HepG2 (cell line): Measurements from ENCODE around the gene RCC1. TPM values are rescaled to one million over a fixed set of nuclear protein-coding genes. Genes with fewer than 3 reads are reported as not detected.

Experiments
- AKNA ChIP-seq: sonication (generic); formaldehyde crosslinking; IDR thresholded peaks from 2 replicates; pipeline ENCODE4 v1.4.0; 2020; ENCODE audit warnings: missing genetic modification reagents, borderline replicate concordance
- BCLAF1 ChIP-seq: fragments of 450-650 bp; IDR thresholded peaks from 2 replicates; pipeline ENCODE4 v1.6.1; 2017; ENCODE audit warnings: mild to moderate bottlenecking
- CCDC6 ChIP-seq: sonication (generic); formaldehyde crosslinking; IDR thresholded peaks from 2 replicates; pipeline ENCODE4 v1.8.1; 2022; ENCODE audit warnings: mild to moderate bottlenecking, missing genetic modification reagents, moderate library complexity
- CEBPG ChIP-seq: IDR thresholded peaks from 2 replicates; pipeline ENCODE4 v1.6.1; 2016
- DRAP1 ChIP-seq: IDR thresholded peaks from 2 replicates; pipeline ENCODE4 v1.6.1; 2016; ENCODE audit warnings: missing genetic modification reagents, missing compliant biosample characterization
- FOXA1 ChIP-seq, 2 experiments: fragments of 450-650 bp in 1 of 2; sonication (generic) in 1 of 2; formaldehyde crosslinking in 1 of 2; IDR thresholded peaks; 2 replicates each; pipeline versions ENCODE4 v1.4.0 to v1.6.1; 2016 to 2020; ENCODE audit warnings: missing genetic modification reagents in 1 of 2
- GFI1 ChIP-seq: sonication (generic); formaldehyde crosslinking; IDR thresholded peaks from 2 replicates; pipeline ENCODE4 v1.5.0; 2020; ENCODE audit warnings: missing genetic modification reagents, mild to moderate bottlenecking, borderline replicate concordance
- KAT2B ChIP-seq: fragments of 150-350 bp; IDR thresholded peaks from 2 replicates; pipeline ENCODE4 v1.6.1; 2014; ENCODE audit warnings: low read depth, low read length, borderline replicate concordance
- NFE2L2 ChIP-seq: fragments of 150-350 bp; IDR thresholded peaks from 2 replicates; pipeline ENCODE4 v1.6.1; 2014; ENCODE audit warnings: low read length
- NFKB2 ChIP-seq: sonication (generic); formaldehyde crosslinking; IDR thresholded peaks from 2 replicates; pipeline ENCODE4 v1.4.0; 2020; ENCODE audit warnings: missing genetic modification reagents, borderline replicate concordance
- NFRKB ChIP-seq: fragments of 450-650 bp; IDR thresholded peaks from 2 replicates; pipeline ENCODE4 v1.6.1; 2017
- POLR2AphosphoS5 ChIP-seq: IDR thresholded peaks from 2 replicates; pipeline ENCODE4 v1.6.1; 2012; ENCODE audit warnings: low read depth, low read length
- SOX6 ChIP-seq, 2 experiments: fragments of 450-650 bp in 1 of 2; sonication (generic) in 1 of 2; formaldehyde crosslinking in 1 of 2; IDR thresholded peaks; 2 replicates each; pipeline versions ENCODE4 v1.4.0 to v1.6.1; 2017 to 2020; ENCODE audit warnings: antibody characterized with exemption in 1 of 2, mild to moderate bottlenecking in 1 of 2, missing genetic modification reagents in 1 of 2
- XRCC5 ChIP-seq: fragments of 200-400 bp; formaldehyde crosslinking; optimal IDR thresholded peaks from 2 replicates; pipeline ENCODE3; 2017; ENCODE audit warnings: mild to moderate bottlenecking, low read length
- ZBTB1 ChIP-seq: sonication (generic); formaldehyde crosslinking; IDR thresholded peaks from 2 replicates; pipeline ENCODE4 v1.4.0; 2020; ENCODE audit warnings: missing genetic modification reagents, borderline replicate concordance
- ZNF234 ChIP-seq: sonication (generic); formaldehyde crosslinking; conservative IDR thresholded peaks from 2 replicates; pipeline ENCODE4 v1.5.1; 2020; ENCODE audit warnings: mild to moderate bottlenecking, missing genetic modification reagents
- ZNF280B ChIP-seq: sonication (generic); formaldehyde crosslinking; IDR thresholded peaks from 2 replicates; pipeline ENCODE4 v1.5.0; 2020; ENCODE audit warnings: missing genetic modification reagents, mild to moderate bottlenecking, borderline replicate concordance
- ZNF329 ChIP-seq: sonication (generic); formaldehyde crosslinking; IDR thresholded peaks from 2 replicates; pipeline ENCODE4 v1.9.0; 2021; ENCODE audit warnings: low read depth, mild to moderate bottlenecking, missing genetic modification reagents
- ZNF589 ChIP-seq: sonication (generic); formaldehyde crosslinking; conservative IDR thresholded peaks from 2 replicates; pipeline ENCODE4 v1.8.0; 2022; ENCODE audit warnings: mild to moderate bottlenecking, moderate library complexity, missing genetic modification reagents
- polyA plus RNA-seq, 8 experiments: library from polyadenylated mRNA; depleted of rRNA in 3 of 8; stranded (reverse) in 7 of 8; unstranded in 1 of 8; fragments of >200 nt; fragmentation: Illumina TruSeq in 4 of 8; extraction: Trizol in 4 of 8; gene quantifications; 2 replicates each; pipeline versions ENCODE4 v1.2.1 to v1.2.3, GENCODE V29; 2011 to 2016; ENCODE audit warnings: low read depth in 4 of 8, missing spikeins in 1 of 8, mixed read lengths in 1 of 8; ENCODE audit not compliant: insufficient read depth in 1 of 8
- total RNA-seq, 5 experiments: library from RNA; depleted of rRNA; stranded (reverse); fragments of >200 nt; fragmentation: Illumina TruSeq; extraction: Trizol; gene quantifications; 2 replicates each; pipeline ENCODE4 v1.2.3, GENCODE V29; 2016; ENCODE audit warnings: low read depth in 1 of 5

The RCC1 gene
- total and polyA plus RNA-seq, 2 of the 13 experiments (the other 11 are each of a cell fraction or from before 2014, with no cell fraction given): 47.2 to 80.8 TPM

GRCh38 chr1:28518000-28518744, 12.3 kb downstream of the RCC1 start (continued):
- TF ChIP-seq BCLAF1 (no peak), ZBTB1 (CRISPR knock-in tag) (no peak; the same call in 1 of the 2 replicates), NFKB2 (CRISPR knock-in tag) (peak; percentile 77; the same call in 1 of the 2 replicates), GFI1 (no peak; the same call in 1 of the 2 replicates), CEBPG (no peak), FOXA1 (IDR thresholded peaks at IDR 0.05) (no peak), FOXA1 (CRISPR knock-in tag; IDR thresholded peaks at IDR 0.05) (peak; percentile 74), ZNF234 (peak; percentile 67; the same call in 1 of the 2 replicates), ZNF280B (CRISPR knock-in tag) (no peak; the same call in 1 of the 2 replicates), ZNF329 (CRISPR knock-in tag) (no peak), NFRKB (no peak), SOX6 (IDR thresholded peaks at IDR 0.05) (no peak), SOX6 (CRISPR knock-in tag; IDR thresholded peaks at IDR 0.05) (peak; percentile 33; the same call in 1 of the 2 replicates), ZNF589 (CRISPR knock-in tag) (0 out of 2 replicates have a peak, but pooled peaks have one; percentile 55), KAT2B (no peak), POLR2AphosphoS5 (peak; percentile 67), XRCC5 (peak; percentile 85), CCDC6 (no peak), DRAP1 (peak; percentile 49; the same call in 1 of the 2 replicates), NFE2L2 (no peak), AKNA (CRISPR knock-in tag) (no peak)
